ENCODE measurements around the gene ADH7. TPM values are rescaled to one million over a fixed set of nuclear protein-coding genes. Genes with fewer than 3 reads are reported as not detected.

The ADH7 gene
- total and polyA plus RNA-seq, 2 of the 4 experiments (the other 2 are of a cell fraction), result not detected

GRCh38 chr4:99408346-99408745 is 26.8 kb downstream of the ADH7 start:
- H3K56ac ChIP-seq (ENCODE audit: extremely low read depth, insufficient read depth, low read length), result no peak overlapping the region
- no peak overlapping the region for H3K4ac ChIP-seq (ENCODE audit: low read depth, low read length)
- no peak overlapping the region for H2AFZ ChIP-seq (replicated peaks; ENCODE audit: low read length, poor library complexity)
- H3K23ac ChIP-seq (ENCODE audit: low read depth, low read length), result no peak overlapping the region
- H2AK5ac ChIP-seq (ENCODE audit: low read depth, low read length), result no peak overlapping the region
- no peak overlapping the region for H2BK120ac ChIP-seq (ENCODE audit: low read depth, low read length)
- no peaks in the 10 kb centered on the region for H4K20me1 ChIP-seq (ENCODE audit: insufficient read depth, low read length)
- H3K36me3 ChIP-seq (ENCODE audit: control insufficient read depth, insufficient read depth, low read length), result no peaks in the 10 kb centered on the region
- POLR2A ChIA-PET (ENCODE audit: unreplicated experiment), result no interaction called here
- H3K9me3 ChIP-seq (ENCODE audit: control insufficient read depth, insufficient read depth, low read length), result no peaks in the 10 kb centered on the region
- H3K79me1 ChIP-seq (ENCODE audit: low read depth in 1 of 2, low read length in 2 of 2), result no peaks in the 10 kb centered on the region
- H3K27me3 ChIP-seq (ENCODE audit: control insufficient read depth, insufficient read depth, low read length), result no peaks in the 10 kb centered on the region
- 0 out of 2 replicates have a peak, but pooled peaks cover 3% of the 10 kb centered on the region for H3K9me1 ChIP-seq (ENCODE audit: insufficient read depth, low read length)
- no peak overlapping the region for H4K8ac ChIP-seq (ENCODE audit: low read depth in 2 of 2, low read length in 2 of 2)
- H3K27ac ChIP-seq (ENCODE audit: insufficient read depth, low read length), result no peak overlapping the region
- DNase-seq (no peak), ATAC-seq (ENCODE audit: low read depth) (no peak)
- H2BK5ac ChIP-seq (ENCODE audit: low read depth, low read length, poor library complexity, severe bottlenecking), result no peak overlapping the region
- no peak overlapping the region for H2AK9ac ChIP-seq (replicated peaks; ENCODE audit: low read depth, low read length, poor library complexity)
- no peak overlapping the region for H4K91ac ChIP-seq (ENCODE audit: insufficient read depth, low read depth, low read length)
- H3K4me1 ChIP-seq (ENCODE audit: control insufficient read depth, insufficient read depth, low read length), result peaks cover 9% of the 10 kb centered on the region
- H3K18ac ChIP-seq (ENCODE audit: low read depth, low read length), result no peak overlapping the region
- no peak overlapping the region for H3K9ac ChIP-seq (ENCODE audit: low read depth, low read length)
- BruUV-seq (replicated peaks), result no TSS peak
- no peak overlapping the region for H3K14ac ChIP-seq (replicated peaks; ENCODE audit: low read depth, low read length)
- intact Hi-C loops (cut with micrococcal nuclease), result loop anchor here (10.0 kb wide), 1 partner anchor 324 kb away; the partner anchor contains the start of gene ADH5
- dilution Hi-C loops (cut with HindIII; ENCODE audit: low sequenced_read_pairs, unreplicated experiment), result no loop called here
- H3K4me3 ChIP-seq (ENCODE audit: insufficient read depth, low read depth, low read length), result no peak overlapping the region
- no peak overlapping the region for H2BK20ac ChIP-seq (ENCODE audit: low read depth, low read length)
- no peak overlapping the region for H3K4me2 ChIP-seq (ENCODE audit: low read depth, low read length)
- CTCF ChIA-PET, result interaction anchor here (1.1 kb wide), 1 partner anchor 206 kb away, joined by 3 read pairs; no protein-coding TSS in a partner anchor
- in situ Hi-C loops (cut with MboI; ENCODE audit: low sequenced_read_pairs), result loop anchor here (10.0 kb wide), 1 partner anchor 1264 kb away; the partner anchor contains the start of gene STPG2
- TF ChIP-seq SMC3 (IDR thresholded peaks at IDR 0.05; ENCODE audit: low read depth, low read length) (no peak), MAZ (IDR thresholded peaks at IDR 0.05; ENCODE audit: borderline replicate concordance, low read depth, low read length) (no peak), MXI1 (IDR thresholded peaks at IDR 0.05; ENCODE audit: borderline replicate concordance, low read depth, low read length) (no peak), CEBPB (IDR thresholded peaks at IDR 0.05; ENCODE audit: low read depth, low read length) (no peak), CTCF (conservative IDR thresholded peaks at IDR 0.05; ENCODE audit: low read depth, low read length) (no peak), FOS (IDR thresholded peaks at IDR 0.05; ENCODE audit: low read depth, low read length) (no peak), RAD21 (IDR thresholded peaks at IDR 0.05; ENCODE audit: low read length) (no peak), CHD1 (IDR thresholded peaks at IDR 0.05; ENCODE audit: low read depth, low read length) (no peak), NFE2L2 (IDR thresholded peaks at IDR 0.05; ENCODE audit: low read depth, low read length) (no peak)
- TF ChIP-seq, protein P1, sequence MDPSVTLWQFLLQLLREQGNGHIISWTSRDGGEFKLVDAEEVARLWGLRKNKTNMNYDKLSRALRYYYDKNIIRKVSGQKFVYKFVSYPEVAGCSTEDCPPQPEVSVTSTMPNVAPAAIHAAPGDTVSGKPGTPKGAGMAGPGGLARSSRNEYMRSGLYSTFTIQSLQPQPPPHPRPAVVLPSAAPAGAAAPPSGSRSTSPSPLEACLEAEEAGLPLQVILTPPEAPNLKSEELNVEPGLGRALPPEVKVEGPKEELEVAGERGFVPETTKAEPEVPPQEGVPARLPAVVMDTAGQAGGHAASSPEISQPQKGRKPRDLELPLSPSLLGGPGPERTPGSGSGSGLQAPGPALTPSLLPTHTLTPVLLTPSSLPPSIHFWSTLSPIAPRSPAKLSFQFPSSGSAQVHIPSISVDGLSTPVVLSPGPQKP (IDR thresholded peaks at IDR 0.05; ENCODE audit: borderline replicate concordance, low read depth, low read length), result no peak
- TF ChIP-seq, protein P2, sequence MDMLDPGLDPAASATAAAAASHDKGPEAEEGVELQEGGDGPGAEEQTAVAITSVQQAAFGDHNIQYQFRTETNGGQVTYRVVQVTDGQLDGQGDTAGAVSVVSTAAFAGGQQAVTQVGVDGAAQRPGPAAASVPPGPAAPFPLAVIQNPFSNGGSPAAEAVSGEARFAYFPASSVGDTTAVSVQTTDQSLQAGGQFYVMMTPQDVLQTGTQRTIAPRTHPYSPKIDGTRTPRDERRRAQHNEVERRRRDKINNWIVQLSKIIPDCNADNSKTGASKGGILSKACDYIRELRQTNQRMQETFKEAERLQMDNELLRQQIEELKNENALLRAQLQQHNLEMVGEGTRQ (IDR thresholded peaks at IDR 0.05; ENCODE audit: low read depth, low read length), result no peak
- H4K5ac ChIP-seq (ENCODE audit: low read depth, low read length), result no peak overlapping the region
- no peak overlapping the region for H2BK15ac ChIP-seq (ENCODE audit: low read depth, low read length)
